Right lobe of liver (tissue), 6 donors: Measurements from ENCODE around the gene CCDC174. TPM values are rescaled to one million over a fixed set of nuclear protein-coding genes. Genes with fewer than 3 reads are reported as not detected.

Experiments
- ATAC-seq, 4 donors: fragments of 200-7000 bp; cut with Tn5 transposase; one replicate each; pipeline ENCODE4 v1.9.1; 2020; ENCODE audit warnings: mild to moderate bottlenecking in 4 of 4, moderate library complexity in 4 of 4
- DNase-seq, 3 donors: peaks; one replicate each; pipeline ENCODE4 v3.0.0-alpha.2; 2020
- H3K27ac ChIP-seq, 3 donors: fragments of 200-600 bp; one replicate each; pipeline ENCODE4 v1.8.0; 2022
- H3K27me3 ChIP-seq, 2 donors: fragments of 200-600 bp; one replicate each; pipeline ENCODE4 v1.8.0; 2022
- H3K36me3 ChIP-seq, 4 donors: fragments of 200-600 bp; sonication (generic) in 1 of 4; one replicate each; pipeline versions ENCODE4 v1.5.1 to v1.8.0; 2017 to 2022; ENCODE audit warnings: control low read depth in 1 of 4
- H3K4me1 ChIP-seq, 4 donors: fragments of 200-600 bp; sonication (generic) in 1 of 4; one replicate each; pipeline versions ENCODE4 v1.5.1 to v1.8.0; 2017 to 2022; ENCODE audit warnings: control low read depth in 1 of 4
- H3K4me3 ChIP-seq, 3 donors: fragments of 200-600 bp; one replicate each; pipeline ENCODE4 v1.8.0; 2022
- H3K9me3 ChIP-seq, 4 donors: fragments of 200-600 bp; sonication (generic) in 1 of 4; one replicate each; pipeline versions ENCODE4 v1.5.1 to v1.8.0; 2017 to 2022; ENCODE audit warnings: control low read depth in 1 of 4
- CTCF ChIP-seq, 4 donors: fragments of 200-600 bp in 3 of 4; fragments of 450-650 bp in 1 of 4; IDR thresholded peaks; one replicate each; pipeline versions ENCODE4 v1.5.1 to v1.8.0; 2016 to 2022; ENCODE audit warnings: antibody characterized with exemption in 4 of 4, mild to moderate bottlenecking in 2 of 4
- POLR2A ChIP-seq: fragments of 450-650 bp; IDR thresholded peaks from one replicate; pipeline ENCODE4 v1.6.1; 2017; ENCODE audit warnings: antibody characterized with exemption, mild to moderate bottlenecking
- WGBS: methylation state at CpG from one replicate; pipeline ENCODE4 v1.1.6; 2018; ENCODE audit warnings: low coverage, low lambda C conversion rate; ENCODE audit not compliant: insufficient coverage; ENCODE audit errors: missing lambda C conversion rate; 5-methylcytosine and 5-hydroxymethylcytosine counted together
- intact Hi-C, 2 donors: fragments of 100-400 bp; cut with DNase I; formaldehyde crosslinking; loops; one replicate each; pipeline versions ENCODE4 v1.11.2 to v1.14.1; 2022
- total RNA-seq, 6 experiments: library from RNA; depleted of rRNA in 2 of 6; stranded (reverse); fragments of >200 nt in 2 of 6; fragmentation: NEBNext Ultra II Directional in 3 of 6; extraction: Animal tissue kit (Norgen Biotek cat#: 25700) in 3 of 6; gene quantifications; one replicate each; pipeline versions ENCODE4 v1.1.0 to v1.2.4, GENCODE V29; 2016 to 2023
- donor health status: DM: no; HTN: yes; CAD: no.
- donor health status: DM: no; HTN: no; CAD: no.
- donor health status: DM: no; HTN: no; CAD: no.
- donor health status: DM: no; HTN: yes; CAD: no.
- donor health status: DM: no; HTN: yes; CAD: no.

Gene CCDC174
- total RNA-seq, 6 experiments from 2014 or later, result 7.5 to 11.7 (median 10.6) TPM

DNA sequence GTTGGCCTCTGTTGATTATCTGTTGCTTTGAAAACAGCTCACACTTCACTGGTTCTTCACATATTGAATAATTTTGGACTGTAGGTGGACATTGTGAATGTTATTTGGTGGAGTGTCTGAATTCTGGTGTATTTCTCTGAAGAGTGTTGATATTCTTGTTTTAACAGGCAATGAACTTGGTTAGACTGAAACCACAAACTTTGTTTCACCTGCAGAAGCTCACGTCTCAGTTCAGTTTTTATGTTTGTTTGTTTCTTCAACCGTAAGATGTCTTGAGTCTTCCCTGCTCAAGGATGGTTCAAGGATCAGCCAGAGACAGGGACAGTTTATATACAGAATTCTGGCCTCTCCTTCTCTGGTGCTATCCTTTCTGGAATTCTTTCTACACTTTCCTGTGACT, 67.0 kb downstream of the CCDC174 start:
- Histone ChIP-seq H3K36me3 (no peaks in the 10 kb centered on the region), H3K9me3 (no peaks in the 10 kb centered on the region), H3K4me3 (no peak overlapping the region), H3K4me1 (no peaks in the 10 kb centered on the region), H3K27me3 (no peaks in the 10 kb centered on the region), H3K27ac (no peak overlapping the region)
- no peak for TF ChIP-seq CTCF (IDR thresholded peaks at IDR 0.05)
- TF ChIP-seq POLR2A, result no peak
- DNase-seq (no peak), ATAC-seq (no peak)
- WGBS, result 95% methylated on average over 2 of the region's 2 CpGs
- intact Hi-C loops, result no loop called here

DNA sequence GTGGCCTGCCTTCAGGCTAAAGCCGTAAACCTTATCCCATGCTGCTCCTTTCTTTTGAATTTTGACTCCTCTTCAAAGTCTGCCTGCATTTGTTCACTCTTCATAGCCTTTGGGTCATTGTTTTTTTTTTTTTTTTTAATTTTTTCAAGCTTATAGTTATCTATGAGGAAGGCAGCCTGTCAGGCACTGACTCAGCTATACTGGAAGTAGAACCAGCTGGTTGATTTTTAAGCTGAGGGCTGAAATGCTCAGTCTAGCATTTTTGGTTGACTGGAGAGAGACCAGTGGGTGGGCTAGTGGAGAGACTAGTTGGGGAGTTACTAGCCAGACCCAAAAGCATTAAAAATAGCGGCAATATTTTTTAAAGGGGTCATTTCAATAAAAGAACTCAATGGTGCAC, 67.4 kb downstream of the CCDC174 start:
- Histone ChIP-seq H3K4me1 (peaks cover 0 to under 1% (median 0%) of the 10 kb centered on the region in 4 donors), H3K4me3 (no peak overlapping the region), H3K27me3 (no peaks in the 10 kb centered on the region), H3K36me3 (no peaks in the 10 kb centered on the region), H3K9me3 (no peaks in the 10 kb centered on the region), H3K27ac (no peak overlapping the region)
- no peak for TF ChIP-seq CTCF (IDR thresholded peaks at IDR 0.05)
- no peak for TF ChIP-seq POLR2A
- no peak for ATAC-seq
- 95% methylated on average over 2 of the region's 2 CpGs for WGBS
- intact Hi-C loops, result no loop called here
- DNase-seq, result no peak

- WGBS, result 56% methylated on average over 5 of the region's 8 CpGs
- Histone ChIP-seq H3K36me3 (no peaks in the 10 kb centered on the region), H3K4me1 (peaks cover 0 to 22% (median 3%) of the 10 kb centered on the region in 4 donors), H3K27me3 (no peaks in the 10 kb centered on the region), H3K27ac (no peak overlapping the region), H3K4me3 (no peak overlapping the region), H3K9me3 (no peaks in the 10 kb centered on the region)
- intact Hi-C loops, result no loop called here
- DNase-seq (no peak), ATAC-seq (no peak)
- TF ChIP-seq CTCF (IDR thresholded peaks at IDR 0.05) (no peak), POLR2A (no peak)
Observed at GRCh38 chr3:14721126-14721864, 69.7 kb downstream of the CCDC174 start.

Other genes with a start within 250 kb of the CCDC174 start
- 1 to 10 TPM; 1.5 to 8.2 (median 4.1) TPM for gene SLC6A6, start 249.2 kb upstream of the CCDC174 start, total RNA-seq
- under 1 TPM in 5 of 6 experiments, not detected in 1; 0.04 to 0.44 (median 0.33) TPM for gene GRIP2, start 111.4 kb upstream of the CCDC174 start, total RNA-seq
- gene C3orf20, start 23.4 kb downstream of the CCDC174 start, total RNA-seq, result under 1 TPM in 2 of 6 experiments, not detected in 4; 0.09 to 0.11 TPM
- 1 to 10 TPM; 3.4 to 8.9 (median 5.9) TPM for gene FGD5, start 167.2 kb downstream of the CCDC174 start, total RNA-seq